Cardiac fibroblast (primary cell): ENCODE results near the gene FSTL1.
A peak's percentile ranks its signal among the peaks of the same experiment; 100 is the strongest.
"Not testable (repeated sequence)": the region's sequence is repeated elsewhere in the genome, so short reads cannot be mapped to it uniquely, and the experiment has no call there.

ENCODE experiments used
- DNase-seq, 2 donors: peaks; one replicate each; pipeline versions ENCODE4 v3.0.0 to v3.0.0-alpha.2; 2010; ENCODE audit warnings: low read depth in 2 of 2
- H3K4me3 ChIP-seq, 2 donors: replicated peaks in 1 of 2; 1 replicate in 1 of 2; 2 replicates in 1 of 2; pipeline ENCODE4 v1.5.1; 2011; ENCODE audit warnings: low read depth in 2 of 2, low read length in 2 of 2, mild to moderate bottlenecking in 2 of 2, moderate library complexity in 1 of 2
- CTCF ChIP-seq: IDR thresholded peaks from one replicate; pipeline ENCODE4 v1.5.1; 2011; ENCODE audit warnings: low read depth, mild to moderate bottlenecking, low read length, inconsistent platforms

Gene FSTL1

GRCh38 chr3:120382941-120383447, 67.8 kb downstream of the FSTL1 start:
- no peak for TF ChIP-seq CTCF
- DNase-seq: no peak
- H3K4me3 ChIP-seq: no peak overlapping the region

- no peak for TF ChIP-seq CTCF
- no peak overlapping the region for H3K4me3 ChIP-seq
- no peak for DNase-seq
These were observed 69.3 kb downstream of the FSTL1 start for GRCh38 chr3:120381503-120381902.

DNA sequence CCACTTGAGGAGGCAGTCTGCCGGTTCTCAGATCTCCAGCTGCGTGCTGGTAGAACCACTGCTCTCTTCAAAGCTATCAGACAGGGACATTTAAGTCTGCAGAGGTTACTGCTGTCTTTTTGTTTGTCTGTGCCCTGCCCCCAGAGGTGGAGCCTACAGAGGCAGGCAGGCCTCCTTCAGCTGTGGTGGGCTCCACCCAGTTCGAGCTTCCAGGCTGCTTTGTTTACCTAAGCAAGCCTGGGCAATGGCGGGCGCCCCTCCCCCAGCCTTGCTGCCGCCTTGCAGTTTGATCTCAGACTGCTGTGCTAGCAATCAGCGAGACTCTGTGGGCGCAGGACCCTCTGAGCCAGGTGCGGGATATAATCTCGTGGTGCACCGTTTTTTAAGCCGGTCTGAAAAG, 72.8 kb downstream of the FSTL1 start:
- not testable (repeated sequence) for H3K4me3 ChIP-seq, DNase-seq

DNA sequence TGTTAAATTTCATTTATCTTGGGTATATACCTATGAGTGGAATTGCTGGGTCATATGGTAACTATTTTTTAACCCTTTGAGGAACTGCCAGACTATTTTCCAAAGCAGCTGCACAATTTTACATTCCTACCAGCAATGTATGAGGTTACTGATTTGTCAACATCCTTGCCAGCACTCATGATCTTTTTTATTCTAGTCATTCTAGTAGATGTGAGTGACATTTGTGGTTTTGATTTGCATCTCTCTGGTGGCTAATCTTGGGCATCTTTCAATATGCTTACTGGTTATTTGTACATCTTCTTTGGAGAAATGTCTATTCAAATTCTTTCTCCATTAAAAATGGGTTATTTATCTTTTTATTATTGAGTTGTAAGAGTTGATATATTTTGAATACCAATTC, 80.3 kb downstream of the FSTL1 start:
- no peak for TF ChIP-seq CTCF
- no peak overlapping the region for H3K4me3 ChIP-seq
- no peak for DNase-seq

- no peak for DNase-seq
- no peak overlapping the region for H3K4me3 ChIP-seq
- no peak for TF ChIP-seq CTCF
These were observed 81.7 kb downstream of the FSTL1 start for GRCh38 chr3:120369037-120369467.

DNA sequence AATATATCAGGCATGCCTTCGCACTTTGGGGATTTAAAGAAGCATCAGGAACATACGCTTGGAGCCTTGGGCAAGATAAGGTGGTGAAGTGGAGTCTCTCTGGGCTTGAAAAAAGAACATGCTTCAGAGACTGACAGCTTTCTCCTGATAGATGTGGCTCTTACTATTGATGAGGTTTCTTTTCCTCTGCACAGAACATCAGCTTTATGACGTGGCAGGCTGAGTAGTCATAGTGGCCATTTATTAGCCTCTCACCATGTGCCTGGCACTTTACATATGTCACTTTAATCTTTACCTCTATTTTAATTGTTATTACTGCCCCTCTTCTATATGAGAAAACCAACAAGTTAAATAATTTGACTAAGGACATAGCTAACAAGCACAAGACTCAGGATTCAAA, 82.6 kb downstream of the FSTL1 start:
- no peak for TF ChIP-seq CTCF
- DNase-seq: no peak
- H3K4me3 ChIP-seq: no peak overlapping the region

DNA sequence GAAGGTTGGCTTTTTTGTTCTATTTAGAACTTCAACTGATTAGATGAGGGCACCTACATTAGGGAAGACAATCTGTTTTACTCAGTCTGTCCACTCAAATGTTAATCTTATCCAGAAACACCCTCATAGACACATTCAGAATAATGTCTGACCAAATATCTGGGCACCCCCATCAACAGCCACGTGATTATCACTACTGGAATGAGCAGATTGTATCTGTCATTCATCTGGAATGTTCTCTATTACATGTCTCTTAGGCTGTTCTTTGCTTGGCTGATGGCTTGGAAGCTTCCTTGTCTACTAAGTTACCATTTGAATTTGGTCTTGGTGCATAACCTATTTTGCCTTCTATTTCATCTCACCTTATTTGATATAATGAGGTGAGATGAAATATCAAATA, 86.0 kb downstream of the FSTL1 start:
- TF ChIP-seq CTCF: no peak
- DNase-seq: peak; percentile 5 to 41
- no peak overlapping the region for H3K4me3 ChIP-seq

DNA sequence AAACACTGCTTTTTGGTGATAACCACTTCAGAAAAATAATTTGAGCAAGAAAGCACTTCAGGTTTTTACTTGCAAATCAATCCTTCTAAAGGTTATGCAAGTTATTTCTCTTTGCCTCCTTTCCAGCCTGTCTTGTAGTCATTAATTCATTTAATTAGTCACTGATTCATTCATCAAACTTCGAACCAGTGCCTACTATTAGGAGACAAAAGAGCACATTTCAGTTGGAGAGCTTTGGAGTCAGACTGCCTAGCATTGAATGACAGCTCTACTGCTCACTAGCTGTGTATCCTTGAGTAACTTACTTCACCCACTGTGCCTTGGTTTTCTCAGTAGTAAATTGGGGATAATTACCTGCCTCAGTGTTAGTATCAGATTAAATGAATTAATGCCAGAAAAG, 86.7 kb downstream of the FSTL1 start:
- DNase-seq: no peak
- no peak overlapping the region for H3K4me3 ChIP-seq
- no peak for TF ChIP-seq CTCF
